ENCODE data around the gene FHOD3.

- TF ChIP-seq, protein P1, sequence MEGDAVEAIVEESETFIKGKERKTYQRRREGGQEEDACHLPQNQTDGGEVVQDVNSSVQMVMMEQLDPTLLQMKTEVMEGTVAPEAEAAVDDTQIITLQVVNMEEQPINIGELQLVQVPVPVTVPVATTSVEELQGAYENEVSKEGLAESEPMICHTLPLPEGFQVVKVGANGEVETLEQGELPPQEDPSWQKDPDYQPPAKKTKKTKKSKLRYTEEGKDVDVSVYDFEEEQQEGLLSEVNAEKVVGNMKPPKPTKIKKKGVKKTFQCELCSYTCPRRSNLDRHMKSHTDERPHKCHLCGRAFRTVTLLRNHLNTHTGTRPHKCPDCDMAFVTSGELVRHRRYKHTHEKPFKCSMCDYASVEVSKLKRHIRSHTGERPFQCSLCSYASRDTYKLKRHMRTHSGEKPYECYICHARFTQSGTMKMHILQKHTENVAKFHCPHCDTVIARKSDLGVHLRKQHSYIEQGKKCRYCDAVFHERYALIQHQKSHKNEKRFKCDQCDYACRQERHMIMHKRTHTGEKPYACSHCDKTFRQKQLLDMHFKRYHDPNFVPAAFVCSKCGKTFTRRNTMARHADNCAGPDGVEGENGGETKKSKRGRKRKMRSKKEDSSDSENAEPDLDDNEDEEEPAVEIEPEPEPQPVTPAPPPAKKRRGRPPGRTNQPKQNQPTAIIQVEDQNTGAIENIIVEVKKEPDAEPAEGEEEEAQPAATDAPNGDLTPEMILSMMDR (IDR thresholded peaks at IDR 0.05) = no peak
- TF ChIP-seq POLR2A (IDR thresholded peaks at IDR 0.05) = no peak
These were observed 46.7 kb upstream of the FHOD3 start for GRCh38 chr18:36250827-36251226.
